ENCODE results near the gene SYTL5.
A peak's percentile ranks its signal among the peaks of the same experiment; 100 is the strongest.

The SYTL5 gene

DNA sequence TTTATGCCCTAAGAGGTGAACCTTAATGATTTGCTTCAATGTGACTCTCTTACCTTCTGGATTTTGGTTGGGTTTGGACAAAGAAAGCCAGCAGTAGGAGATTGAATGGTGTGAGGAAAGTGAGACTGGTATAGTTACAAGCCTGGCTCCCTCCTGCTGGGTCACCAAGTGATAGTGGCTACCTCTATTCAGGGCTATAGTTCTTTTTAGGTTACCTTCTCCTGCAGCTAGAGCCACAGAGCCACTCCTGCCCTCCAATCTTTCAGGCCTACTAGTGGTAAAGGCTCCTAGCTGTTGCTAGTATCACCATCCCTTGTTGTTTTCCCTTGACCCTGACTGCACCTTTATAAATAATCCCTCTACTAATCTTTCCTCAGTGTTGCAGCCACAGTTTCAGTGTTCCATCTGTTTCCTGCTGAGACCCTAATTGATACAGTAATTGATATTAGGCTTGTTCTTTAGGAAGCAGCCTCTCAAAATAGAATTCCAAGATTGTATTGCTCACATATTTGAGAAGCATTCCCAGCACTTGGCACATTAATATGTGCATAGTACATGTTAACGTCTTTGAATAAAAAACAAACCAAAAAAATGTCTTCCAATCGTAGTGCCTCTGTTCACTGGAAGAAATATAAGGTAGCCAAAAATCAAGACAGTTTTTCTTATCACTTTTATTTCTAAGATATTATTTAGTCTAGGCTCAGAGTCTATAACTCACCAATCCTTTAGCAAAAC, 132.0 kb downstream of the SYTL5 start:
- DNase-seq (ENCODE audit: low read depth, low spot score): no peak

GRCh38 chrX:38138900-38139299, 132.5 kb downstream of the SYTL5 start:
- no peak for DNase-seq (ENCODE audit: low read depth, low spot score)

GRCh38 chrX:38142610-38143009, 136.3 kb downstream of the SYTL5 start:
- DNase-seq (ENCODE audit: low read depth, low spot score): no peak

GRCh38 chrX:38149016-38149415, 142.7 kb downstream of the SYTL5 start:
- no peak for DNase-seq (ENCODE audit: low read depth, low spot score)

DNA sequence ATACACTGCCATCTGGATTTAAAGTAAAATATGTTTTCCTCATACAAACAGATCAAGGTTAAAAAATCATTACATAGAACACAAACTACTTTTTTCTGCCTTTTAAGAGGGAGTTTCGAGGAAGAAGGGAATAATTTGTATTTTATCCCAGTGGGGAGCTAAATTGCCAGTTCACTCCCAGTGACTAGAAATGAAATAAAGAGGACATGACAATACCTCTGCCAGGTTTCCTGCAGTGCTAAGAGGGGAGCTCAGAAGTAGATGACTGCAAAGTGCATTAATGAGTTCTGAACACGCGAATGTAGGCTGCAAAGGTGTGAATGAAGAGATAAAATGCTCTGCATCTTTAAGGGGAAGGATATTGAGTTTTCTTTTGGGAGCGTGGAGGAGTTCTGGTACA, 144.6 kb downstream of the SYTL5 start:
- DNase-seq (ENCODE audit: low read depth, low spot score): no peak

DNA sequence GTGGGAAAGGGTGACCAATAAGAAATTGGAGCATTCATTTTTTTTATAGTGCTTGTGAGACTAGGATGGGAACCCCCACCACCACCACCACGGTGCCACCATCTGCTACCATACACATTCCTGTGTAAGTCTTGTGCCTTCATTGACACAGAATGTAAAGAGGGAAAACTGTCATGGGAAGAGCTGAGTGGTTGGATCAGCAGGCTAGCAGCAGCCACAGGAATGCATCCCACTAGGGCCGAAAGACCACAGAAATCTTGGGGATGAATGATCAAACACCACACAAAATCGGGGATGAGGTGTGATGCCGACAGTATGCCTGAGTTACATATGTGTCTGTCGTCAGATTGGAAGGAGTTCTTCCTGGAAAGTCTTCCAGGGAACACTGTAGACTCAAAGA, 145.1 kb downstream of the SYTL5 start:
- no peak for DNase-seq (ENCODE audit: low read depth, low spot score)

GRCh38 chrX:38154340-38154739, 148.0 kb downstream of the SYTL5 start:
- no peak for DNase-seq (ENCODE audit: low read depth, low spot score)

DNA sequence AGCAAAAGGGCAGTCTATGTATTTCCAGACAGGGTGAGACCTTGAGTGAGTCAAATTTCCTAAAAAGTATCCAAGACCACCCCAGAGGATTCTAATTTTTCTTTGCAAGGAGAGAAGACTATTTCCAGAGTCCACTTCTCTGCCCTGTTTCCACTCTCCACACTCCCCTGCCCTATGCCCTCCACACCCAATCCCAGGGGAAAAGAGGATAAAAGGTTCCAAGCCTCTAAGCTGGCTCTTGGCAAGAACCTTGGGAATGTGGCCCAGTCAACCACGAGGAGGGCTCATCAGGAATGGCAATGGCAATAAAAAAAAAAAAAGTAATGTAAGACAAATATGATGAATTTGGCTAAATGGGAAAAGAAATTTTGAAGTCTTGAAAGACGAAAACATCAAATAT, 148.5 kb downstream of the SYTL5 start:
- no peak for DNase-seq (ENCODE audit: low read depth, low spot score)

- DNase-seq (ENCODE audit: low read depth, low spot score): no peak
These were observed 150.5 kb downstream of the SYTL5 start for GRCh38 chrX:38156838-38157237.

GRCh38 chrX:38163193-38163592, 156.8 kb downstream of the SYTL5 start:
- no peak for DNase-seq (ENCODE audit: low read depth, low spot score)

DNA sequence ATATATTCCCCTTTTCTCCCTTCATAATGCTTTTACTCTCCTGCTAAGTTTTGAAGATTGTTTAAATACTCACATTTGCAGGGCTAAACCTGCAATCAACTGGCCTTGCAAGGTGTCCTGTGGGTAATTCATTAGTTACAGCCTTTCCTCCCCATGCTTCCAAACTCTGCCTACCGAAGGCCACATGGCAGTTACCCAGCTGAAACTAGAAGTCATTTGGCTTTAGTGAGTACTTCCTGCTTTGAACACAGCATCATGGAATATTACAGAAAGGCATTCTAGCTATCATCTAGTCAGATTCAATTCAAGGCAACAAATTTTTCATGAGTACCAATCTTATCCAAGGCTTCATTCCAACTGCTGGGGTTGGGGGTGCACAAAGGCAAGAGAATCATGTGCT, 158.7 kb downstream of the SYTL5 start:
- DNase-seq (ENCODE audit: low read depth, low spot score): no peak

- no peak for DNase-seq (ENCODE audit: low read depth, low spot score)
These were observed 160.2 kb downstream of the SYTL5 start for GRCh38 chrX:38166478-38167083.

GRCh38 chrX:38170556-38170955, 164.2 kb downstream of the SYTL5 start:
- no peak for DNase-seq (ENCODE audit: low read depth, low spot score)

- DNase-seq (ENCODE audit: low read depth, low spot score): peak; percentile 29
These were observed 166.2 kb downstream of the SYTL5 start for GRCh38 chrX:38172596-38172995.

- DNase-seq (ENCODE audit: low read depth, low spot score): peak; percentile 63
These were observed 168.8 kb downstream of the SYTL5 start for GRCh38 chrX:38175139-38175538.

DNA sequence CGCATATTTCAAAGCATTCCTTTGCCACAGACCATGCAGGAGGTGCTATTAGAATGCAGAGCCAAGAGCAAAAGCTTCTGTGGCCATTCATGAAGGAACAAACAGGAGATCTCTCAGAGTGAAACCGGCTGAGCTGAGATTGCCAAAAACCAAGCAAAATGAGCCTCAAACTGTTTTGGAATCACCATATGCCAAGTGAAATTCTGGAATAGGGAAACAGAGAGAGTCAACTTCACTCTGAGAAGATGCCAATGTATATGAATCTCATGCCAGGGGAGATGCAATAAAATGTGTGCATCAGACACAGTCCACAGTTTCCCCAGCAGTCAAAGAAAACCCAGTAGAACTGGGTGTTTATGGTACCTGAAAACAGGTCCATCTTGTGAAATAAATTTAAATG, 172.0 kb downstream of the SYTL5 start:
- no peak for DNase-seq (ENCODE audit: low read depth, low spot score)
